Measurements from ENCODE around the gene PTPRD.

PTPRD gene

DNA sequence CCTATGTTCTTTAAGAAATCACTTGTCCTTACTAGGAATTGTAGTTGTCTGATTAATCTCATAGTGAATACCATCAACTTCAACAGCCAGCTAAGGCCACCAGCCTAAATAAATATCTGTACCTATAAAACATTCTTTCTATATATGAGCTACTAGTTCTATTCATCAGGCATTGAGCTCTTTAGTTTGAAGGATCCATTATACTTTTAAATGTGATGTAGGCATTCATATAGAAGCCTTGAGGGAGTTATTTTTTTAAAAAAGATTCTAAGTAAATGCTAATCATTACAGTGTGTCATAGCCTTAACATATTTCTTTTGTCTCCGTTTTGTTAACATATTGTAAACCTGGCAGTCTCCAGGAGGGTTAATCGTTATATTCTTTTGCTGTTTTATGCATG, 838.3 kb downstream of the PTPRD start:
- DNase-seq (ENCODE audit: low spot score): no peak
- TF ChIP-seq, protein P1, sequence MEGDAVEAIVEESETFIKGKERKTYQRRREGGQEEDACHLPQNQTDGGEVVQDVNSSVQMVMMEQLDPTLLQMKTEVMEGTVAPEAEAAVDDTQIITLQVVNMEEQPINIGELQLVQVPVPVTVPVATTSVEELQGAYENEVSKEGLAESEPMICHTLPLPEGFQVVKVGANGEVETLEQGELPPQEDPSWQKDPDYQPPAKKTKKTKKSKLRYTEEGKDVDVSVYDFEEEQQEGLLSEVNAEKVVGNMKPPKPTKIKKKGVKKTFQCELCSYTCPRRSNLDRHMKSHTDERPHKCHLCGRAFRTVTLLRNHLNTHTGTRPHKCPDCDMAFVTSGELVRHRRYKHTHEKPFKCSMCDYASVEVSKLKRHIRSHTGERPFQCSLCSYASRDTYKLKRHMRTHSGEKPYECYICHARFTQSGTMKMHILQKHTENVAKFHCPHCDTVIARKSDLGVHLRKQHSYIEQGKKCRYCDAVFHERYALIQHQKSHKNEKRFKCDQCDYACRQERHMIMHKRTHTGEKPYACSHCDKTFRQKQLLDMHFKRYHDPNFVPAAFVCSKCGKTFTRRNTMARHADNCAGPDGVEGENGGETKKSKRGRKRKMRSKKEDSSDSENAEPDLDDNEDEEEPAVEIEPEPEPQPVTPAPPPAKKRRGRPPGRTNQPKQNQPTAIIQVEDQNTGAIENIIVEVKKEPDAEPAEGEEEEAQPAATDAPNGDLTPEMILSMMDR (IDR thresholded peaks at IDR 0.05; ENCODE audit: extremely low read depth, insufficient read depth, missing control alignments): no peak
- in situ Hi-C loops (cut with MboI; ENCODE audit: low pct_unique_long_range_greater_than_20kb, low sequenced_read_pairs, unreplicated experiment): no loop called here

DNA sequence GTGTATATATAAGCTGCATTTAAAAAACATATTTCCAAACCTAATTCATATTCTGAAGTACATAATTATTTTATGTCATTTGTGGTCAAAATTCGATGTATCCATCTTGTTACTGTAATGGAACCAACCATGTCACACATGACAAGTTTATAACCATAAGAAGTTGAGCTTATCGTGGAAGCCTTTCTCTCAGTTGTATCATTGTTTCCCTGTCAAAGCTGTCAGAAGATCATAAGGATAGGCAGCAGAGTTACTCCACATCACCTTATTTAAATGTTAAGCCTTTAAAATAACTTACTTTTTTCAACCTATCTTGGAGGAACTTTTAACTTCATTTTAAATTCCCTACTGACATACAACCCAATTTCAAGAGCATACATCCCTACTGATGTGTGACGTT, 841.5 kb downstream of the PTPRD start:
- in situ Hi-C loops (cut with MboI; ENCODE audit: low pct_unique_long_range_greater_than_20kb, low sequenced_read_pairs, unreplicated experiment): no loop called here
- TF ChIP-seq, protein P1 (IDR thresholded peaks at IDR 0.05; ENCODE audit: extremely low read depth, insufficient read depth, missing control alignments): no peak
- no peak for DNase-seq (ENCODE audit: low spot score)

DNA sequence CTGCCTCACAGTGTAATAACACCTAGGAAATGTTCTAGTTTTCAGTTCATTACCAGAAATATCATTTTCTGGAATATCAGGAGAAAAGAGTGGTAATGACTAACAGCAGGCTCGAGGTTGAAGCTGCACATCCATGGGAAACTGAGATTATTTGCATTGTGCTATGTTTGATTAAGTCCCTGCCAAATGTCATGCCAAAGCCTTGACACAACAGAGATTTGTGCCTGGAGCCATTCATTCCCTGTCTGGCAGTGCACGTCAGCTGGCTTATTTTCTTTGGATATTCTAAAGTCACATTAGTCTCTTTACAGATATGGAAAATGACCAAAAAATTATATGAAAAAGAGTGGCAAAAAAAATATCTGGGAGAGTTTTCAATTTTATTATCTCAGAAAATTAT, 848.0 kb downstream of the PTPRD start:
- in situ Hi-C loops (cut with MboI; ENCODE audit: low pct_unique_long_range_greater_than_20kb, low sequenced_read_pairs, unreplicated experiment): no loop called here
- DNase-seq (ENCODE audit: low spot score): no peak
- TF ChIP-seq, protein P1 (IDR thresholded peaks at IDR 0.05; ENCODE audit: extremely low read depth, insufficient read depth, missing control alignments): no peak

DNA sequence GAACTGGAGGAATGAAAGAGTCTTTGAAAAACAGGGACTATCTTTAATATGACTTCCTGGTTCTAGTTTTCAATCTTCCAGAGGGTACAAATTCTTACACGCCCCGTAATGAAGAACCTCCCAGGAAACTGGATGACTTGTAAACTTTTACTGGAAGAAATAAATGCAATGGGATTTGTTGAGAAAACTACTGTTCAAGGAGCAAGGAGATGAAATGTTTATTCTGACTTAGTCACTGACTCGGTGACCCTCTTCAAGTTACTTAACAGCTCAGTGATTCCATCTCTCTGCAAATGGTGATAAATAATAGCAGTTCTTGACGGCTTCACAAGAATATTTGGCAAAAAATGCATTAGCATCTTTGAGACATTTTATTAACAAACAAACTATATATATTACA, 858.6 kb downstream of the PTPRD start:
- in situ Hi-C loops (cut with MboI; ENCODE audit: low pct_unique_long_range_greater_than_20kb, low sequenced_read_pairs, unreplicated experiment): no loop called here
- TF ChIP-seq, protein P1 (IDR thresholded peaks at IDR 0.05; ENCODE audit: extremely low read depth, insufficient read depth, missing control alignments): no peak
- no peak for DNase-seq (ENCODE audit: low spot score)

DNA sequence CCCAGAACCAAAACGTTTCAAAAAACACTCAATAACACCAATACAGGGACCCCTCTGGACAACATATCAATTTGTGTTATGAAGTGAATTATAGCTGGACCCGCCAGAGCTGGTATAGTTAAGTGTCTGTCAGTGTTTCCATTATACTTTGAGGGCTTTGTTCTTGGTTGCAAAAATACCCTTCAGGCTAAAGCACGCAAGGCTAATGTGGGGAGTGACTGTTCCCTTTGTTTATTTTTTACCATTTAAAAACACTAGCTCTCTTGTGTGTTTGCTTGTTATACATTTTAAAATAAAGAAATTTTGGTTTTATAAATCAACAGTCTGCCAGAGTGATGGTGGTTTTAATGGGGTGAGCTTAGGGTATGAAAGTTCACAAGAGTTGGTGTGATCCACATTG, 859.5 kb downstream of the PTPRD start:
- TF ChIP-seq, protein P1 (IDR thresholded peaks at IDR 0.05; ENCODE audit: extremely low read depth, insufficient read depth, missing control alignments): no peak
- DNase-seq (ENCODE audit: low spot score): no peak
- in situ Hi-C loops (cut with MboI; ENCODE audit: low pct_unique_long_range_greater_than_20kb, low sequenced_read_pairs, unreplicated experiment): no loop called here

DNA sequence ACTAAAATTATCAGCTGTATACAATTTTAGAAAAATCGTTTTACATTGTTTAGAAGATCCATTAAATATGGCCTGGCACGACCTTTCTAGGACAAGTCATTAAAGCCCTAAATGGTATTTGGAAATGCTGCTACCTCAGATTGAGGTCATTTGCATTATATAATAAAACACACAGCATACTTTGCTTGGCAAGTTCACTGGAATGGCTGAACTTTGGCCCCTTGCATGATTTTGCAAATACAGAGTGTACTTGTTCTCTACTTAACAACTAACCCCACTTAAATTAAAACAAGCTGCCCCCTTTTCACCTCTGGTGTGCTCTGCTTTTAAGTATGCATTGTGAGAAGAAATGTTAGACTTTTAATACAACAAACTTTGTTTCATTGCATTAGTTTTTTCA, 860.1 kb downstream of the PTPRD start:
- TF ChIP-seq, protein P1 (IDR thresholded peaks at IDR 0.05; ENCODE audit: extremely low read depth, insufficient read depth, missing control alignments): no peak
- in situ Hi-C loops (cut with MboI; ENCODE audit: low pct_unique_long_range_greater_than_20kb, low sequenced_read_pairs, unreplicated experiment): no loop called here
- DNase-seq (ENCODE audit: low spot score): no peak

DNA sequence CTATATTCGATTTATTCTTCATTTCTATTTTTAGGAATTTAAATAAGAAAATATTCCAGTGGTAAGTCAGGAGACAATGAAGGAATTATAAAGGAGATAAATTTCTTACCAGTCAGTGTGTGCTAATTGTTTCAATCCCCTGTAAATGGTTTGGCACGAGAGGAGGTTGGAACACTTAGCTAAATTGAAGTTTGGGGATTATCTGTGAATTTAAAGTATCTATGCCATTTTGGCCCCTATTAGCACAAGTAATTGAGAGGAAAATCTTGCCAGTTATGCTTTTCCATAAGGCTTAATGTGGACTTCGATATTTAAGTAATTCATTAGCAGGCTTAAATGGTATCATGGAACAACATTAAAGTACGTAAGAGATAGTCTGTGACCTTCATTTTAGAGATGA, 860.8 kb downstream of the PTPRD start:
- no peak for DNase-seq (ENCODE audit: low spot score)
- TF ChIP-seq, protein P1 (IDR thresholded peaks at IDR 0.05; ENCODE audit: extremely low read depth, insufficient read depth, missing control alignments): no peak
- in situ Hi-C loops (cut with MboI; ENCODE audit: low pct_unique_long_range_greater_than_20kb, low sequenced_read_pairs, unreplicated experiment): no loop called here

All from GM13977 (cell line).